HEK293T (cell line): ENCODE data around the gene KRTAP10-9.
"Not testable (repeated sequence)": the region's sequence is repeated elsewhere in the genome, so short reads cannot be mapped to it uniquely, and the experiment has no call there.

Experiments
- ARNT ChIP-seq: fragments of 450-650 bp; IDR thresholded peaks from 2 replicates; pipeline ENCODE4 v1.6.1; 2017; ENCODE audit warnings: mild to moderate bottlenecking
- BHLHE40 ChIP-seq: fragments of 450-650 bp; IDR thresholded peaks from 2 replicates; pipeline ENCODE4 v1.6.1; 2016; ENCODE audit warnings: mild to moderate bottlenecking, moderate library complexity, borderline replicate concordance
- CTBP1 ChIP-seq: fragments of 450-650 bp; IDR thresholded peaks from 2 replicates; pipeline ENCODE4 v1.6.1; 2016; ENCODE audit warnings: borderline replicate concordance
- FOXA1 ChIP-seq: fragments of 450-650 bp; IDR thresholded peaks from 2 replicates; pipeline ENCODE4 v1.6.1; 2016; ENCODE audit warnings: mild to moderate bottlenecking
- LEF1 ChIP-seq: fragments of 450-650 bp; IDR thresholded peaks from 2 replicates; pipeline ENCODE4 v1.6.1; 2017; ENCODE audit warnings: mild to moderate bottlenecking, borderline replicate concordance
- SP1 ChIP-seq: fragments of 450-650 bp; IDR thresholded peaks from 2 replicates; pipeline ENCODE4 v1.6.1; 2017
- SUZ12 ChIP-seq: fragments of 450-650 bp; IDR thresholded peaks from 2 replicates; pipeline ENCODE4 v1.6.1; 2016; ENCODE audit warnings: mild to moderate bottlenecking
- TARDBP ChIP-seq: fragments of 450-650 bp; IDR thresholded peaks from 2 replicates; pipeline ENCODE4 v1.6.1; 2016
- ZNF384 ChIP-seq: fragments of 450-650 bp; IDR thresholded peaks from 2 replicates; pipeline ENCODE4 v1.6.1; 2016
- TF ChIP-seq, protein P1 (sequence below): fragments of 450-650 bp; IDR thresholded peaks from 2 replicates; pipeline ENCODE4 v1.6.1; 2016

DNA sequence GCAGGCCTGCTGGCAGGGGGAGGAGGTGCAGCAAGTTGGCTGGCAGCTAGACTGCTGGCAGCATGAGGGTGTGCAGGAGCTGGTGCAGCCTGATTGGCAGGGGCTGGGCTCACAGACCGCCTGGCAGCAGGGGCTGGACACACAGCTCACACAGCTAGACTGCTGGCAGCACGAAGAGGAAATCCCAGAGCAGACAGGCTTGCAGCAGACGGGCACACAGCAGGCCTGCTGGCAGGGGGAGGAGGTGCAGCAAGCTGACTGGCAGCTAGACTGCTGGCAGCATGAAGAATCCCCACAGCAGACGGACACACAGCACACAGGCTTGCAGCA lies 35.1 kb upstream of the KRTAP10-9 start:
- TF ChIP-seq BHLHE40, FOXA1, SP1, SUZ12, CTBP1, ARNT, TARDBP, LEF1, ZNF384: not testable (repeated sequence)
- TF ChIP-seq, protein P1, sequence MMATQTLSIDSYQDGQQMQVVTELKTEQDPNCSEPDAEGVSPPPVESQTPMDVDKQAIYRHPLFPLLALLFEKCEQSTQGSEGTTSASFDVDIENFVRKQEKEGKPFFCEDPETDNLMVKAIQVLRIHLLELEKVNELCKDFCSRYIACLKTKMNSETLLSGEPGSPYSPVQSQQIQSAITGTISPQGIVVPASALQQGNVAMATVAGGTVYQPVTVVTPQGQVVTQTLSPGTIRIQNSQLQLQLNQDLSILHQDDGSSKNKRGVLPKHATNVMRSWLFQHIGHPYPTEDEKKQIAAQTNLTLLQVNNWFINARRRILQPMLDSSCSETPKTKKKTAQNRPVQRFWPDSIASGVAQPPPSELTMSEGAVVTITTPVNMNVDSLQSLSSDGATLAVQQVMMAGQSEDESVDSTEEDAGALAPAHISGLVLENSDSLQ = not testable (repeated sequence)
